GM19043 (cell line): ENCODE data around the gene TBC1D21.

Source experiments
- ATAC-seq: cut with Tn5 transposase; IDR thresholded peaks from one replicate; pipeline ENCODE4 v1.9.1; 2021; ENCODE audit warnings: low read depth; ENCODE audit not compliant: unreplicated experiment

The TBC1D21 gene

DNA sequence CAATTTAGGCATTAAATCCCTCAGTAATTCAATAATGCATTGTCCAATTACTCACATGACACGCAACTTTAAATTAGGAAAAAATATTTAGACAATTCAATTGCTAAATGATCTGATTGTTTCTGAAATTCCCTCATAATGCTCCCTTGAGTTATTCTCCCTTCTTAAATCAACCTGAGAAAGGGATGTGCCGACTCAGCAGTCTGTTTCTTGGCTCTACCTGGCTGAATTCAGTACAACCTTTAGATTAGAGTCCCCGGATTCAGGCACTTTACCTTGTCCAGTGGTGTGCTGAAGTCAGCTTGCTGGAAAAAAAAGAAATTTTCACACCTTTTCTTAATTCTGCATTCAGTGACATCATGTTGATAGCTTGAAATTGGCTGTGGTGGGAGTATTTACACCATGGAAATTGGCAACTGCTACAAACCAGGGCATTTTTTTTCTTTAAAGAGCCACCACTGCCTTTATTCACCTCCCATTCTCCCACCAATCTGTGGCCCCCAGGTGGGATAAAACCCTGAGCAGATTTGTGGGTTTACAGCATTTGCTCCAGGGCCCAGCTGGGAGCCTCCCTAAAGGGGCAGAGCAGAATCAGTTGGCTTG lies 32.0 kb downstream of the TBC1D21 start:
- no peak for ATAC-seq

DNA sequence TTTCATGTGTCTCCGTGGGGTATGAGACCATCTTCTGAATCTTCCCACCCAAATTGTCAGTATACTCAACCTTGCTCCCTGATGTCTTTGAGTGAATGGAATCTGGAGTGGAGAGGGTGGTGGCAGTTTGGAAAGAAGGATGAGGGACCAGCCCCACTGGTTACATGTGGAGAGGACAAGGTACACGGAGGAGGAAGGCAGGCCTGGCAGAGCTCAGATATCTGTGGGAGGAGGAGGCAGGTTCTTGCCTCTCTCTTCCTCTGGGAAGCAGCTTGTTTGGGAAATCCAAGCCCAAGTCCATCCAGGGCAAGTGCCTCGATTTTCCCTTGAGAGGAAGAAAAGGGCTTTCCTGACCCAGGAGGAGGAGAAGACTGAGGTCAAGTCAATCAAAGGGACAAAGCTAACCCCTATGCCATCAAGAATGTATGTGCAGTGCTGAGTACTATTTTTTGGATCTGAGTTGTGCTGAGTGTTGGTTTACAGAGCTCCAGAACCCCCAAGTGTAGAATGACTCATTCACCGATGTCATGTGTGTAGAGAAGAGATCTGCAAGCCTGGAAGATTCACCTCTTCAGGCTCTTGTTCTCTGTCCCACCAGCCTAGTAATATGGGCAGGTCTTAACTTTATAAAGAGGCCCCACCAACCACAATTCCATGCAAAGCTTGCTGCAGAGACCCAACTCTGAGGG lies 33.1 kb downstream of the TBC1D21 start:
- no peak for ATAC-seq

DNA sequence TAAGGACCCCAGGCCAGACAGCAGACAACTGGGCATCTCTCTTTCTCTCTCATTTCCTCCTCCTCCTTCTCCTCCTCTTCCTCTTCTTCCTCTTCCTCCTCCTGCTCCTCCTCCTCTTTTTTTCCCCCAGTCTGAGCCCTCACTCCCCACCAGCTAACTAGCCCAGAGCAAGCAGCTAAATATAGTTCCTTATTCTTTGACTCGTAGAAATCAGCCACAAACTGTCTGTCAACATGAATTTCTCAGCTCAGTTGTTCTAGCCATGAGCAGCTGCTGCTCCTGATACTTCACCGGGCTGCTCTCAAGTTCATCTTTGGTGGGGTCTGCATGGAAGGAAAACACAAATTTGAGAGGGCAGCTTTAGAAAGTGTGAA lies 33.7 kb downstream of the TBC1D21 start:
- ATAC-seq, result no peak

DNA sequence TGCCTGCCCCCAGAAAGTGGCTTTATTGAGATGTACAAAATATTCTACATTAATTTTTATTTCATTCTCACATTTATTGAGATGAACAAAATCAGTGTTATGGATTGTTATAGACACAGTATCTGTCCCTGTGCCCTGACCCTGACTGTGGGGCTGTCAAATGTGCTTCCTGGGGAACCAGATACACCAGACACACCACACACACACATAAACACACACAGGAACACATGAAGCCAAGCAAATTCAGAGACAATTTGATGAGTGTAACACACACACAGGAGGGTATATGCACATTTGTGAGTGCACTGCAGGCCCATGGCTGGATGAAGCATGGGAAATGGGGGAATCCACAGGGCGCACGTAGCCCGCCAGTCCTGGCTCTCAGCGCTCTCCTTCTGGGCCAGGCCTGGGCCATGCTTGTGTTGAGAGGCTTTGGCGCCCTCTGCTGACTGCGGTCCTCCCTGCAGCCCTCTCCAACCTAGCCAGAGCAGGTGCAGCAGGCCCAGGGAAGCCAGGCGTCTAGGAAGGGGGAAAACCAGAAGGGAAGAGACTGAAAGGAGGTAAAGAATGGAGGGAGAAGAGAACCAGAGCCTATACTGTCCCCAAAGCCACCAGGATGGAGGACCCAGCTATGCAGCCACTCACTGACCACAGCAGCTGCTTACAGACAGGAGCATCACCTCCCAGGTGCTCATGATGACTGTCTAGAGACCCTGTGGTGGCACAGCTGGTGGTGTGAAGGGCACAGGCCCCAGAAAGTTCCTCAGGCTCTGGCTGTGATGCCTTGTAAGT lies 34.9 kb downstream of the TBC1D21 start:
- ATAC-seq, result no peak

DNA sequence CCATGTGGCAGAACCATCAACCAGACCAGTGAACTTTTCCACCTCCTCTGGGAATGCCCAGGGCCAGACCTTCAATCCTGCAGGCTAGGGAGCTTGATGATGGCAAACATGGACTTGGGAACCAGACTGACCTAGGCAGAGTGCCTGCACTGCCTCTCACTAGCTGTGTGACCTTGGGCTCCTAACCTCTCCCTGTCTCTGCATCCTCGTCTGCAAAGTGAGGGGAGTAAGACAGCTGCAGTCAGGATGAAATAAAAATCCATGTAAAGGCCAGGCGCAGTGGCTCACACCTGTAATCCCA lies 35.4 kb downstream of the TBC1D21 start:
- no peak for ATAC-seq

DNA sequence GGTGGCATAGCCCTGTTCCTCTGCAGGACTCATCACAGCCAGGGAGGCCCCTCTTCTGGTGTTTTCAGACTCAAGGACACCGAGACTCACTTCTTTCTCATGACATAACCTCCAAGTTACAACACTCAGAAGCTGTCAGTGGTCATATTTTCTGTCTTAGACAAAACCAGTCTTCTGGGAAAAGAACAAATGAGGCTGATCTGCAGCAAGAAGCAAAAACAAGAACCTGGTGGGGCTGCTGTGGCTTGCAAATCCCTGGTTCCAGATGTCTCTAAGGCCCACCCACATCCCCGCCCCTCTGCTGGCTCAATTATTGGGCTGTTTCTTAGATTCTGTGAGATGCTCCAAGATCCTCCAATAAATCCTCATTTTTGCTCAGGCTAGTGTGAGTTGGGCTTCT lies 36.3 kb downstream of the TBC1D21 start:
- ATAC-seq, result no peak

DNA sequence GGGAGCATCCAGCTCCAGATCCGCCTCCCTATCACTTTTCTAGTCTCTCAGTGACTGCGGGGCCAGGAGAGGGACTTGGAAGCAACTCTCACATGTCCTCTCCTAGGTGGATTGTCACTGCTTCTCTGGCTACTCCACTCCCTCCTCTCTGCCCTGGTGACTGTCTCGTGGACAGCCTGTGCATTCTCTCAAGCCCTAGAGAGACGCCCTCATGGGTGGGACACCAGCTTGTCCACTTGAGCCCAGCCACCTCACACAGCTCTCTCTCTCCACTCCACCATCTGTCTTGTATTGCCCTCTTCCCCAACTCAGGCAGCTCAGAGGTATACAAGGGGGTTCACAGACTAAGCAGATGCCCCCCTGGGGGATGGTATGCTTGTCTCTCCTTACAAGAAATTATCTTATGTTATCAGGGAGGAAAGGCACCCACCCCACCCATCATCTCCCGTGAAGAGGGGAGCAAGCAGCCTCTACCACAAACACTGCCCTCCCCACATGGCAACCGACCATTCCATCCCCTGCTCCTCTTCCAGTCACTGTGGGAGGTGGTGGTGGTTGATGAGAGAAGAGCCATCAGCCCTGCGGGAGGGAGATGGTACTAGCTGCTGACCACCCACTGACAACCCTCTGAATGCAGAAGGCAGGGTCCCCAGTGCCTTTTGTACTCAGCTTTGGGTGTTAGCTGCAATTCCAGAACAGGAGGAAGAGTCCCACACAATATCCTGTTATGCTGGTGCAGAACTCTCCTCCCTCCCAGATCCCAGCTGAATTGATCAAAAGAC lies 37.3 kb downstream of the TBC1D21 start:
- no peak for ATAC-seq

DNA sequence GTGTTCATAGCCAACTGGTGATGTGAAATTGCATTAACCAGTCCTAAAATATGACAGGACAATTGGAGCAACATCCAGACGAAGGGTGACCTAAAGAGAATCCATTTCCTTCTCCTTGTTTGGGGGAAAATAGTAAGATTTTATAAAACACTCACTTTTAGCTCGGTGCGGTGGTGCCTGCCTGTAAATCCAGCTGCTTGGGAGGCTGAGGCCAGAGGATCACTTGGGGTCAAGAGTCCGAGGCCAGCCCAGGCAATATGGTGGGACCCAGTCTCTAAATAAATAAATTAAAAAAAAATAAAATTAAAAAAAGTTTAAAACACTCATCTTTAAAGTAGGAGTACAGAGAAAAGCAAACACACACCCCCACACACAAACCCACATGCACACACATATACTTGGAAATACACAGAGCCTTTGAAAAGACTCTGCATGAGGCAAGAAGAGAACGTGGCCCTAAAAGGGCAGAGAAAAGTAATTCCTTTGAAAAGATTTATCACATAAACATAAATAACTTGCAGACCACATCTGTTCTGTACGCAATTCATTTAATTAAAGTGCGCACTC lies 38.7 kb downstream of the TBC1D21 start:
- ATAC-seq, result no peak

DNA sequence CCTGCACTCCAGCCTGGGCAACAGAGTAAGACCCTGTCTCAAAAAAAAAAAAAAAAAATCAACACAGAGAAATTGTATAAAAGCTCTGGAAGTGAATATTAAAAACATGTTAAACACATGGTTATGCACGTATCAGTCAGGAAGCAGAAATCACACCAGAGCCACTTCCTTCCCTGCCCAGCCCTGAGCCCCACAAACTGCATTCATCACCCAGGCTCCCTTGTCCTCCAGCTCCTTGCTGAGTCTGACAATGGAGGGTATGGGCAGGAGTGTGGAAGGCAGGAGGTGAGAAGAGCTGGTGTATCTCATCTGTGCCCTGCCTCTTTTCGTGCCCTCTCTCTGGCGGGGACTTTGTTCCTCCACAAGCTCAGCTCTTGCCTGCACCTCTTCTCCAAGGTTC lies 40.8 kb downstream of the TBC1D21 start:
- ATAC-seq, result no peak

DNA sequence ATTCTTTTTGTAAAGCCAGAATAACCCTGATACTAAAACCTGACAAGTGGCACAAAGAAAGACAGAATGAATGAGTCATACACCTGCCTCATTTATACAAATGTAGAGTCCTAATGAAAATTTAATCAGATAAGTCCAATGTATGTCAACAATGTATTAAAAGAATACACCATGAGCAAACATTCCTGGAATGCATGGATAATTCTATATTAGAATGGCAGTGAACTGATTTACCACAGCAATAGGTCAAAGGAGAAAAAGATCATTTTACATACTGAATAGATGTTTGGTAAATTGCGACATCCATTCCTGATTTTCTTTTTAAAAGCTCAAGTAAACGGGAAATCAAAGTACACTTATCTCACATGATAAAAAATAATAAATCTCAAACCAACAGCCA lies 41.7 kb downstream of the TBC1D21 start:
- ATAC-seq, result no peak

DNA sequence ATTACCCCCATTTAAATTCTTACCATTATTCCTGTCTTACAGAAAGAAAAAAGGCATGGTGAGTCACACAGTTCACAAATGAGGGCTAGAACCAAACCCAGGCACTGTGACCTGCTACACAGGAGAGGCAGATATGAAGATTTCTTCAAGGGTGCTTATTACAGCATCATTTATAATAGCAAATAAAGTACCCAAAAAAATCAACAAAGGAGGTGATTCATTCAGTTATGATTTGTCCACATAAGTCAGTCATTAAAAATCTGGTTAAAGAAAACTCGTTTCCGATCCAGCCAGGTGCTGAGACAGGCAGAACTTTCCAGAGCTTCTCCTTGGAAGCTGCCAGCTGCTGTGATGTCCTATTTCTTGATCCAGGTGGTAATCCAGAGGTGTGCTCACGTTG lies 45.4 kb downstream of the TBC1D21 start:
- no peak for ATAC-seq

DNA sequence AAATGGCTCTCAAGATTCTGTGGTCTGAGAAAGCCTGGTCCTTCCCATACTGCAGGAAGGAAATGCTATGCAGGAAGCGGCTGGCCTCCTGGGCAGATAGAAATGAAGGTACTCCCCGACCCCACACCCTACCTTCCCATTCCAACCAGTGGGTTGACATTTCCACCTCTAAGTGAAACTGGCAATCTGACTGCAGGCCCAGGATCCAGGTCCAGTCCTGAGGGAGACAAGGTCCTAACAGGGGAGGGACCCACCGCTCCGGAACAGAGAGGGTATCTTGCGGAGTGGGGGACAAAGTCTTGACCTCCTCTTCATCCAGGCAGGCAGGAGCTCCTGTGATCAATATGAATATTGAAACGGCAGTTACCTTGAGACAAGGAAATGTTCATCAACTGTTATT lies 46.3 kb downstream of the TBC1D21 start:
- no peak for ATAC-seq

DNA sequence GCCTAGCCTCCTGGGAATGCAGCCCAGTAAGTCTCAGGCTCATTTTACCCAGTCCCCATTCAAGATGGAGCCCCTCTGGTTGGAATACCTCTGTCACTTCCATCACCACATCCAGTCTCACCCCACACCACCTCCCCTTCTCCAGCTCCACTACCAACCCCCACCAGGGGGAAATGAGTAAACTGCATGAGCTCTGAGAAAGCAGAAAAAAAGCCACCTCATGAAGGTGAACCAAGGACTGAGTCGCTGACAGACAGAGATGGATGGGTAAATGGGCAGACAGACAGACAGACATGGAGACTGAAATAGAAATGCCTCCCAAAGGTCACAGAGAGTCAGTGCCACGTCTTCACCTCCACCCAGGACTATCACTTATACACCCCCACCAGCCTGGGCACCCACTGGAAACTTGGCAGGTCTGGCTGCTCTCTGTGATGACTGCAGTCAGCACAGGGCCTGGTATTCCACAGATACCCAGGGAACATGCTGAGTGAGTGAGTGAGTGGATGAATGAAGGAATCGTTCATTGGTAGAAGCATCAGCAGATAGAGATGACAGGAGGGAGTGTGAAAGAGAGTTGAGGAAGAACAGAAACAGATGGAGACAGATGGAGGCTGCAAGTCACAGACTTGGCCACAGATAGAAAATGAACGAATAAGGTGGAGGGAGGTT lies 48.0 kb downstream of the TBC1D21 start:
- ATAC-seq, result no peak

DNA sequence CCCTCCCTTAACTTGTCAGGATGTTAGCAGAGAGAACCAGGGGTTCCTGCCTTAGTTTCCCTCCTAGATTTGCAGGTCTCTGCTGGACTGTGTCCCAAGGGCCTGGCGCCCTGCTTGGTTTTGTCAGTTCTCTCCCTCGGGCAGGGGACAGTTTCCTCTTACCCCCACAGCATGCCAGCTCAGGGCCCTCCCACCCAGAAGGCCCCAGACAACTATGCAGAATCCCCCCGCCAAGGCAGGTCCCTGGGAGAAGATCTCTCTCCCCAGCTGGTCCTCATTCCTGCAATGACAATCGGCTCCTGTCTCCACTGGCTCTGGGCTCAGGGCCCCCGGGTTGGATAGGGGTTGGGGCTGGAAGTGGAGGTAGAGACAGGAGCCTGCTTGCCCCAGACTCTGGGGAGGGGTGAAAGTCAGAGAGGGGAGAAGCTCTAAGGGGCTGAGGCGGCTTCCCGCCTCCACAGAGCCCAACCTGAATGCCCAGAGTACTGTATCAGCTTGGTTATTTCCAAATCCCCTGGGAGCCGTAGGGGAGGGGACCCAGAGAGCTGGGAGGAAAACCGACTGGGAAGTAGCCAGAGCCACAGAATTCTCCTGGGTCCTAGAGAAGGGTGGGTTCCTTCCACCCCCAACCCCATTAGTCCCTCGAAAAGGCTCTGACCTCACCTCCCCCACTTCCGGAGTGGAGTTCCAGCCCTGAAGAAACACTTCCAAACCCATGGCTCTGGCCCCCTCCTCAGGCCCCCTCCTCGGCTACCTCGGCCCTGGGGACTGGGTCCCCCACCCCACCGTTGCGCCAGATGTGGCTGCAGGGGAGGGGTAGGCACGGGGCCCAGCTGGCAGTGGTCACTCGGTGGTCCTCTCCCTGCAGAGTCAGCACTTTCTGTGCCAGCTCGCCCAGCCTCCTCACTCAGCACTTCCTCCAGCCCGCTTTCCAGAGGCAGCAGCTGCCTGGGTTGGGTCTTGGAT lies 49.1 kb downstream of the TBC1D21 start:
- no peak for ATAC-seq

DNA sequence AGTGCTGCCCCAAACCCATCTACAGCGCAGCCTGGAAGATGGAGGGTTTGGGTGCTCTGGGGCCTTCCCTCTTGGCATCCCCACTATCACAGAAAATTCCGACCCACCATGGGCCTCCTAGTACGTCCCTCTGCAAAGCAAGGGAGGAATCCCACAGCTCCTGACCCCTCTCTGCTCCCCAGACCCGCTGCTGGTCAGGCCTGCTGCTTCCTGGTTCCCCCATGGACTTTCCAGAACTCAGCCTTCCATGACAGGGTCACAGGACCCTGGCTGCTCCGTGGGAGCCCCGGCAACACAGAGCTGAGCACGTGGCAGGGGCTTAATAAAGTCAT lies 49.8 kb downstream of the TBC1D21 start:
- ATAC-seq, result no peak

DNA sequence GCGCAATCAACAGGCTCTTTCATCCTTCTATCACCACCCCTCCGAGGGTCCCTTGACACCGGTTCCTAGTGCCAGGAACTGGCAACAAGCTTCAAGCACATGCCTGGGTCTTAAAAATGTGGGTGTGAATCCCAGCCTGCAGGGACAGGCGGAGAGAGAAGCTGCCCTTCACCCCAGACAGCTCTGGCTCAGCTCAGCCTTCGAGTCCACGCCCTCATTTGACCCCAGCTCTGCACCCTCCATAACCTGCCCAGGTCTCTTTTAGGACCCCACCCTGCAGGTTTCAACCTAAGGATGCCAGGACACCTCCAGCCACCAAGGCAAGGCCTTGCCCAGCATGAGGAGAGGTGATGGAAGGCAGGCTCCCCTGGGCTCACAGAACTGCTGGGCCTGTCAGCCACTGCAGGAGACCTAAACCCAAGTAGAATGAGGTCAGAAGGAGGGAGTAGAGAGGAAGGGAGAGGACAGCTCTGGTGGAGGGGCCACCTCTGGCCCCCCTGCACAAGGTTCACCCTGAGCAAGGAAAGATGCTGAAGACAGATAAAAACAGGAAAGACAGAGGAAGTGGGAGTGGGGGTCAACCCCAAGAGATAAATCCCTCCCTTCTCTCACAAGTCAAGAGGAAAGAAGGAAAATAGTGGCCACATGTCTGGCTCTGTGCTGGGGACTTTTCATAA lies 50.3 kb downstream of the TBC1D21 start:
- ATAC-seq, result no peak

DNA sequence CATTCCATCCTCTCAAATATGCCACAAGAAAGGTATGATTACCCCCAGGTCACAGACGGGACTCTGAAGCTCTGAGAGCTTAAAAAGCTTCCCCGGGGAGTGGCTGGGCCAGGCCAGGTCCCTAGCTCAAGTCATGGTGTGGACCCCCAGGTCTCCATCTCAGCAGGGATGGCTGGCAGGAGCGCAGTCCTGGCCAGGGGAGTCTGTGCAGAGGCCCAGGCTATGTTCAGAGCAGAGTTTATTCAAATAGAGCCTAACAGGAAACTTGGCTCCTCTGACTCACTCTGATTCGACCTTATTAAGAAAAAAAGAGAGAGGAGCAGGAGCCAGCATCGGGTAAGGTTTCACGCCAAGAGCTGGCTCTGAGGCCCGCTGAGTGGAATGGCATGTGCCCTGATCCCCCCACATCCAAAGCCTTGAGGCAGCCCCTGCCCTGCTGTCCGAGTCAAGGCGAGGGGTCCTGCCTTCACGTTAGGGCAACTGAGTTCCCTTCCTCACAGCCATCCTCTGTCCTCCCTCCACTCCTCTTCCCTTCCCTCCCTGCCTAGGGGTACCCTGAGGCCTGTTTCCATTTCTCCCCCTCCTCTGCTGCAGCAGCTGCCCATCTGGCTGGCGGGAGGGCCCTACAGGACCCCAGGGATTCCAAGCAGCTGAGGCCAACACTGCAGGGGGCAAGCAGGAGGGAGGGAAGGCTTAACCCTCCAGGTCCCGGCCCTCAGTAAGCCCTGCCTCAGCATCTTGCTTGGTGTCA lies 51.0 kb downstream of the TBC1D21 start:
- ATAC-seq, result no peak

DNA sequence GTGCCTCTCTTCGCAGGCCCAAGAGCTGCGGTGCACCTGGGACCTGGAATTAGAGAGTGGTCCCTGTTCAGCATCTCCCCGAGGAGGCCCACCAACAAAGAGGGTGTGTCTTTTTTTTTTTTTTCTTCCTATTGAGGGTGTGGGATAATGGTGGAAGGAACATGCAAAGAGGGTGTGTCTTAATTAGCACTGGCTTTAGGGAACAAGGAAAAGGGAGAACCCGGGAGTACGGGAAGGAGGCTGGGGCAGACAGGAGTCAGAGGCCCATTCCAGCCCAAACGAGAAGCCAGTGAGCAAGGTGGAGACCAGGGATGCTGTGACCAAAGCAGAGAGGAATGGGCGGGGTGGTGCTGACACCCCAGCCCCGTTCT lies 52.5 kb downstream of the TBC1D21 start:
- ATAC-seq, result no peak
